KMS-11 (cell line): Measurements from ENCODE around the gene DENND4C.

Experiments
- H2AFZ ChIP-seq: fragments of 200-600 bp; sonication (generic); 2 replicates; pipeline ENCODE4 v1.6.1; 2016; ENCODE audit warnings: antibody characterized with exemption, mixed run types, low read depth
- H3K27ac ChIP-seq: fragments of 200-600 bp; sonication (generic); 2 replicates; pipeline ENCODE4 v1.6.1; 2016; ENCODE audit warnings: mild to moderate bottlenecking, mixed run types
- H3K27me3 ChIP-seq: fragments of 200-600 bp; sonication (generic); 2 replicates; pipeline ENCODE4 v1.6.1; 2017; ENCODE audit warnings: mild to moderate bottlenecking, low read depth, mixed run types, moderate library complexity; ENCODE audit not compliant: insufficient read depth
- H3K36me3 ChIP-seq: fragments of 200-600 bp; sonication (generic); 2 replicates; pipeline ENCODE4 v1.6.1; 2017; ENCODE audit warnings: mild to moderate bottlenecking, mixed run types; ENCODE audit not compliant: insufficient read depth
- H3K4me1 ChIP-seq: fragments of 200-600 bp; sonication (generic); 2 replicates; pipeline ENCODE4 v1.6.1; 2016; ENCODE audit warnings: mild to moderate bottlenecking, low read depth, mixed run types; ENCODE audit not compliant: poor library complexity, severe bottlenecking
- H3K4me2 ChIP-seq: fragments of 200-600 bp; sonication (generic); 2 replicates; pipeline ENCODE4 v1.7.0; 2016; ENCODE audit warnings: mild to moderate bottlenecking, mixed run types
- H3K4me3 ChIP-seq: fragments of 200-600 bp; sonication (generic); IDR thresholded peaks from 2 replicates; pipeline ENCODE4 v1.6.1; 2017; ENCODE audit warnings: low read depth, low read length, mixed read lengths; ENCODE audit not compliant: insufficient read depth
- H3K79me2 ChIP-seq: fragments of 200-600 bp; sonication (generic); 2 replicates; pipeline ENCODE4 v1.6.1; 2016; ENCODE audit warnings: low read depth, mixed run types; ENCODE audit not compliant: insufficient read depth
- H3K9ac ChIP-seq: fragments of 200-600 bp; sonication (generic); 2 replicates; pipeline ENCODE4 v1.6.1; 2016; ENCODE audit warnings: mild to moderate bottlenecking, mixed run types
- H4K20me1 ChIP-seq: fragments of 200-600 bp; sonication (generic); 2 replicates; pipeline ENCODE4 v1.6.1; 2016; ENCODE audit warnings: mild to moderate bottlenecking, mixed run types; ENCODE audit not compliant: insufficient read depth
- CTCF ChIP-seq: fragments of 200-600 bp; sonication (generic); conservative IDR thresholded peaks from 2 replicates; pipeline ENCODE4 v1.6.1; 2017; ENCODE audit warnings: low read depth, mild to moderate bottlenecking, antibody characterized with exemption, low read length, moderate library complexity, mixed read lengths

Gene DENND4C

DNA sequence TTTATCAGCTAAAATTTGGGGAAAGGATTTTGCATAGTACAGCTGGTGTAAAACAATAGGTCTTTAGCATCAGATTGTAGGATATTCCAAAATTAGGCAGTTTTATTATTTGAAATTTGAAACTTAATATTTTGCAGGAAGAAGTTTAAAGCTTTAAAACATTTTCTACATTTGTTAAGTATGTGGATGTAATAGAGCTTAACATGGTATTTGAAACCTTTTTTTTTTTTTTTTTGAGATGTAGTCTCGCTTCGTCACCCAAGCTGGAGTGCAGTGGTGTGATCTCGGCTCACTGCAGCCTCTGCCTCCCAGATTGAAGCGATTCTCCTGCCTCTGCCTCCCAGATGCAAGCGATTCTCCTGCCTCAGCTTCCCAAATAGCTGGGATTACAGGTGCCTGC lies 2.9 kb downstream of the DENND4C start:
- peaks cover 37% of the 10 kb centered on the region for H3K4me1 ChIP-seq
- H3K9ac ChIP-seq, result no peak overlapping the region; the same call in 1 of the 2 replicates
- H4K20me1 ChIP-seq, result no peaks in the 10 kb centered on the region
- no peaks in the 10 kb centered on the region for H3K36me3 ChIP-seq
- TF ChIP-seq CTCF, result no peak
- H3K4me2 ChIP-seq, result peak overlapping the region; percentile 99
- no peak overlapping the region for H3K4me3 ChIP-seq
- H2AFZ ChIP-seq, result no peak overlapping the region
- H3K79me2 ChIP-seq, result peaks cover 44% of the 10 kb centered on the region; the same call in 1 of the 2 replicates
- H3K27me3 ChIP-seq, result no peaks in the 10 kb centered on the region
- H3K27ac ChIP-seq, result peak overlapping the region; percentile 35; the same call in 1 of the 2 replicates

- no peak overlapping the region for H3K27ac ChIP-seq
- H3K79me2 ChIP-seq, result peaks cover 24% of the 10 kb centered on the region; the same call in 1 of the 2 replicates
- H3K9ac ChIP-seq, result no peak overlapping the region
- no peak overlapping the region for H3K4me2 ChIP-seq
- no peaks in the 10 kb centered on the region for H3K36me3 ChIP-seq
- H3K4me1 ChIP-seq, result no peaks in the 10 kb centered on the region
- H2AFZ ChIP-seq, result no peak overlapping the region
- TF ChIP-seq CTCF, result no peak
- no peaks in the 10 kb centered on the region for H4K20me1 ChIP-seq
- no peak overlapping the region for H3K4me3 ChIP-seq
- no peaks in the 10 kb centered on the region for H3K27me3 ChIP-seq
Measured at GRCh38 chr9:19239955-19240354, 9.5 kb downstream of the DENND4C start.

- no peaks in the 10 kb centered on the region for H3K4me1 ChIP-seq
- no peaks in the 10 kb centered on the region for H3K36me3 ChIP-seq
- no peak overlapping the region for H3K4me3 ChIP-seq
- no peak for TF ChIP-seq CTCF
- H3K9ac ChIP-seq, result no peak overlapping the region
- H3K4me2 ChIP-seq, result no peak overlapping the region
- H3K27ac ChIP-seq, result no peak overlapping the region
- no peak overlapping the region for H2AFZ ChIP-seq
- H3K27me3 ChIP-seq, result no peaks in the 10 kb centered on the region
- peaks cover 19% of the 10 kb centered on the region; the same call in 1 of the 2 replicates for H3K79me2 ChIP-seq
- no peaks in the 10 kb centered on the region for H4K20me1 ChIP-seq
Measured at GRCh38 chr9:19241728-19242127, 11.2 kb downstream of the DENND4C start.

DNA sequence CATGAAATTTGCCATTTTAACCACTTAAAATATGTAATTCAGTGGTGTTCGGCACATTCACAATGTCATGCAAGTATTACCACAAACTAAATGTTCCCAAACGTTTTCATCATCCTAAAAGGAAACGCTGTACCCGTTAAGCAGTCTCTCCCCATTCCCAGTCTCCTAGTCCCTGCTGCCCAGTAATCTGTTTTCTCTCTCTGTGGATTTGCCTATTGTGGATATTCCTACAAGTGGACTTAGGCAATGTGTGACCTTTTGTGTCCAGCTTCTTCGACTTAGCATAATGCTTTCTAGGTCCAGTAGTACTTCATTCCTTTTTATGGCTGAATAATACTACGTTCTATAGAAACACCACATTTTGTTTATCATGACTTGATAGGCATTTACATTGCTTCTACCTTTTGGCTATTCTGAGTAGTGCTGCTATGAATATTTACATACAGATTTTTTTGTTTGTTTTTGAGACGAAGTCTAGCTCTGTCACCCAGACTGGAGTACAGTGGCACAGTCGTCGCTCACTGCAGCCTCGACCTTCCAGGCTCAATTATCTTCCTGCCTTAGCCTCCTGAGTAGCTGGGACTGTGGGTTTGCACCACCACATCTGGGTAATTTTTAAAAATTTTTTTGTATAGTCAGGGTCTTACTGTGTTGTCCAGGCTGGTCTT lies 13.0 kb downstream of the DENND4C start:
- Histone ChIP-seq H3K4me1 (no peaks in the 10 kb centered on the region), H3K9ac (no peak overlapping the region), H3K79me2 (peaks cover 19% of the 10 kb centered on the region; the same call in 1 of the 2 replicates), H3K4me2 (no peak overlapping the region), H2AFZ (no peak overlapping the region), H3K4me3 (no peak overlapping the region), H3K27me3 (no peaks in the 10 kb centered on the region), H3K27ac (no peak overlapping the region), H3K36me3 (no peaks in the 10 kb centered on the region), H4K20me1 (no peaks in the 10 kb centered on the region)
- no peak for TF ChIP-seq CTCF
